LNCaP clone FGC (cell line): ENCODE results near the gene CLDN6.

Experiments used
- DNase-seq: peaks from one replicate; pipeline ENCODE4 v3.0.0-alpha.2; 2011; ENCODE audit warnings: low read depth
- H3K4me3 ChIP-seq: 2 replicates; pipeline ENCODE4 v1.5.1; 2011; ENCODE audit warnings: mild to moderate bottlenecking, low read depth, low read length, control low read depth
- CTCF ChIP-seq: IDR thresholded peaks from 2 replicates; pipeline ENCODE4 v1.5.1; 2012; ENCODE audit warnings: mild to moderate bottlenecking; ENCODE audit not compliant: control insufficient read depth, insufficient read depth; ENCODE audit errors: extremely low read depth

CLDN6 gene

GRCh38 chr16:3060339-3061127, 42.5 kb upstream of the CLDN6 start:
- H3K4me3 ChIP-seq = no peak overlapping the region
- no peak for TF ChIP-seq CTCF
- DNase-seq = no peak

DNA sequence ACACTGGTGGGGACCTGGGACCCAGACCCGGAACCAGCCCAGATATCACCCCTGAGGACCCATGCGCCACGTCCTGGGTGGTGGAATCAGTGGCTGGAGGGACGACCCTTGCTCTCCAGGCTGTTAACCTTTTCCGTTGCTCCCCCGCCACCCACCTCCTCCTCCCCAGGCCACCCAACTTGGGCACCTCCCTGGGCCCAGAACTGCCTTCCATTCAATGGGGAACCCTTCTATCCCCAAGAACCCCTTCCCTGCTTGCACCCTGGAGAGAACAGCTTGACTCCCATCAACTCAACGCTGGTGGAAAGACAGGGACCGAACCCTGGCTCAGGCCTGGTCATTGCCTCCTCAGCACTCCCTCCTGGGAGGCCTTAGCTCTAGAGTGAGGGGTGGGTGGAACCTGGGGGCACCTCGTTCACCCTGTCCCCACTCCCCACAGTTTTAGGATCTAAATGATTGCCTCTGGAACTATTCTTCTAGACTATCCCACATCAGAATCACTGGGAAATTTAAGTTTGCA, 41.8 kb upstream of the CLDN6 start:
- DNase-seq = no peak
- peak overlapping the region; percentile 90 for H3K4me3 ChIP-seq
- TF ChIP-seq CTCF = no peak

DNA sequence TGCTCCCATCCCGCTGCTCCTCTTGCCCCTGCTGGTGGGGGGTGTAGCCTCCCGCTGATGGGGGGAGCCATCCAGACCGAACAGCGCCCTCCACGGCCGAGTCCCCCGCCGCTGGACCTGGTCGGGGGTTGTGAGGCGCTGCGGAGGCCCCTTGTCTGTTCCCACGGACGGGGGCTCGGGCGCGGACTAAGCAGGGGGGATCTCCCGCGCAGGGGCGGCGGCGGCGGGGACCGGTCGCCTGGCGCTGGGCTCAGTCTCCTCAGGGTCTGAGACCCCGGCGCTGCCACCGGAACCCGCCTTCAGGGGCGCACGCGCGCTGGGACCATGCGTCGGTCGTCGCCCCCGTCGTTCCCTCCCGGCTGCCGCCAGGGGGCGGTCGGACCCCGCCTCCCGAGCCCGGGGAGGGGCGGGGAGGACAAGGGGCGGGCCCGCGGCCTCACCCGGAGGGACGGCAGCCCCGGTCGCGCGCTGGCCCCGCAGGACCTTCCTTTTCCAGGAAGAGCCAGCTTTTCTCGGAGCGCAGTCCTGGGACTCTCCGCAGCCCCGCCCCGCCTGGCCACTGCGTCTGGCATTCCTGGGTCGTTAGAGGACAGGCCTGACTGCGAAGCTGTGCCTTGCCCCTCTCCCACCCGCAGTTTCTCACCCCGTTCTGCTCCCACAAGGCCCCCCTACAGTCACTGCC, 41.2 kb upstream of the CLDN6 start:
- peak; percentile 75 for DNase-seq
- H3K4me3 ChIP-seq = peak overlapping the region; percentile 90
- peak; percentile 93 for TF ChIP-seq CTCF

DNA sequence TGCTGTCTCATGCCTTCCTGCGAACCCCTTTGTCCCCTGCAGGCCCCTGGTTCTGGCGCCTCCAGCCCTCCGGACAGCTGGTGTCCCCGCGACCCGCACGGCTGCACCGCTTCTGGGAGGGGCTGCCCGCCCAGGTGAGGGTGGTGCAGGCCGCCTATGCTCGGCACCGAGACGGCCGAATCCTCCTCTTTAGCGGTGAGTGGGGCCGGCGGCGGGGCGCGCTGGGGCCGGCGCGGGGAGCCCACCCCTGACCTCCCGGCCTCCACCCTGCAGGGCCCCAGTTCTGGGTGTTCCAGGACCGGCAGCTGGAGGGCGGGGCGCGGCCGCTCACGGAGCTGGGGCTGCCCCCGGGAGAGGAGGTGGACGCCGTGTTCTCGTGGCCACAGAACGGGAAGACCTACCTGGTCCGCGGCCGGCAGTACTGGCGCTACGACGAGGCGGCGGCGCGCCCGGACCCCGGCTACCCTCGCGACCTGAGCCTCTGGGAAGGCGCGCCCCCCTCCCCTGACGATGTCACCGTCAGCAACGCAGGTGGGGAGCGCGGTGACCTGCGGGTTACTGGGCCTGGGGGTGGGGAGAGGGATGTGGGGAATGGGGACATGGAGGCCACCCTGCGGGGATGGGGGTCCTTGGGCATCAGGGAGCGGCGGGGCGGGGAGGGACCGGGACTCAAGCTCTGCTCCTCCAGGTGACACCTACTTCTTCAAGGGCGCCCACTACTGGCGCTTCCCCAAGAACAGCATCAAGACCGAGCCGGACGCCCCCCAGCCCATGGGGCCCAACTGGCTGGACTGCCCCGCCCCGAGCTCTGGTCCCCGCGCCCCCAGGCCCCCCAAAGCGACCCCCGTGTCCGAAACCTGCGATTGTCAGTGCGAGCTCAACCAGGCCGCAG, 40.4 kb upstream of the CLDN6 start:
- TF ChIP-seq CTCF = peak; percentile 52
- H3K4me3 ChIP-seq = peak overlapping the region; percentile 90
- DNase-seq = no peak

DNA sequence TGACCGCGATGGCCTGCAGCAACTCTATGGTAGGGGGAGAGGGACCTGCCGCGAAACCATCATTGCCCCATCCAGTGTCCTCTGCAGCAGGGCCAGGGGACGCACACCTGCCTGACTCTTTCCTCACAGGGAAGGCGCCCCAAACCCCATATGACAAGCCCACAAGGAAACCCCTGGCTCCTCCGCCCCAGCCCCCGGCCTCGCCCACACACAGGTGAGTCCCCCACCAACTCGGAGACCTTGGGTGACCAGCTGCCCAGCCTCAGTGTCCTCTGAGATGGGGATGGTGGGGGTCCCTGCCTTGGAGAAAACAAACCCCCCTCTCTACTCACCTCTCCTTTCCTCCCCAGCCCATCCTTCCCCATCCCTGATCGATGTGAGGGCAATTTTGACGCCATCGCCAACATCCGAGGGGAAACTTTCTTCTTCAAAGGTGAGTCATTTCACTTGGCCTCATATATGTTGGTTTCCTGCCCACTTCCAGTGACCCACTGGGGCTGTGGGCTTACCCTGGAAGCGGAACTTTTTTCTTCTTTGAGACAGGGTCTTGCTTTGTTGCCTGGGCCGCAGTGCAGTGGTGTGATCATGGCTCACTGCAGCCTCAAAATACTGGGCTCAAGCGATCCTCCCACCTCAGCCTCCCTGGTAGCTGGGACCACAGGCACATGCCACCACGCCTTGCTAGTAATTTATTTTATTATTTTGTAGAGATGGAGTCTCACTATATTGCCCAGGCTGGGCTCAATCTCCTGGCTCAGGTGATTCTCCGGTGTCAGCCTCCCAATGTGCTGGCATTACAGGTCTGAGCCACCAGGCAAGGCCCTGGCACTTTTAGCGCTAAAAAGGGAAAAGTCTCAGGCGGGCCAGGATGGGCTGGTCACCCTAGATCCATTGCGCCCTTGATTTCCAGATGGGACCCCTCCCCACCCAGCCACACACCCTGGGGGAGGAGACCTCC, 39.5 kb upstream of the CLDN6 start:
- no peak overlapping the region for H3K4me3 ChIP-seq
- TF ChIP-seq CTCF = no peak

More for the DNA sequence above, 39.5 kb upstream of the CLDN6 start:
- DNase-seq = no peak
